Peyer's patch (tissue), 4 donors: ENCODE results near the gene STK31. TPM values are rescaled to one million over a fixed set of nuclear protein-coding genes. Genes with fewer than 3 reads are reported as not detected.
"Not testable (repeated sequence)": the region's sequence is repeated elsewhere in the genome, so short reads cannot be mapped to it uniquely, and the experiment has no call there.

ENCODE experiments used
- DNase-seq, 3 donors: peaks; one replicate each; pipeline ENCODE4 v3.0.0-alpha.2; 2017 to 2019
- H3K27ac ChIP-seq, 4 donors: fragments of 200-600 bp; sonication (generic); one replicate each; pipeline ENCODE4 v1.5.1; 2016 to 2019
- H3K27me3 ChIP-seq, 2 donors: fragments of 200-600 bp; sonication (generic); one replicate each; pipeline ENCODE4 v1.5.1; 2019
- H3K36me3 ChIP-seq, 3 donors: fragments of 200-600 bp; sonication (generic); one replicate each; pipeline ENCODE4 v1.5.1; 2016 to 2019
- H3K4me1 ChIP-seq, 4 donors: fragments of 200-600 bp; sonication (generic); one replicate each; pipeline ENCODE4 v1.5.1; 2016 to 2019
- H3K4me3 ChIP-seq, 4 donors: fragments of 200-600 bp; sonication (generic); 1 replicate in 3 of 4; 2 replicates in 1 of 4; pipeline ENCODE4 v1.5.1; 2016 to 2019; ENCODE audit warnings: mild to moderate bottlenecking in 1 of 4
- H3K9me3 ChIP-seq, 4 donors: fragments of 200-600 bp; sonication (generic); one replicate each; pipeline ENCODE4 v1.5.1; 2016 to 2019; ENCODE audit warnings: mild to moderate bottlenecking in 1 of 4
- CTCF ChIP-seq, 6 experiments: fragments of 450-650 bp in 4 of 6; fragments of 200-600 bp in 2 of 6; sonication (generic) in 1 of 6; IDR thresholded peaks; one replicate each; pipeline ENCODE4 v1.5.1; 2017 to 2019; ENCODE audit warnings: antibody characterized with exemption in 6 of 6, mild to moderate bottlenecking in 3 of 6, moderate library complexity in 1 of 6
- POLR2A ChIP-seq, 2 donors: fragments of 450-650 bp; IDR thresholded peaks; one replicate each; pipeline ENCODE4 v1.5.1; 2017; ENCODE audit warnings: antibody characterized with exemption in 2 of 2, mild to moderate bottlenecking in 2 of 2, moderate library complexity in 2 of 2
- total RNA-seq, 4 donors: library from RNA; depleted of rRNA; stranded (reverse); fragments of >200 nt; gene quantifications; one replicate each; pipeline ENCODE4 v1.1.0, GENCODE V29; 2016

STK31 gene
- total RNA-seq, 4 donors from 2014 or later: 1.7 to 9.1 (median 2.8) TPM; not detected in 1

- no peak overlapping the region for H3K27ac ChIP-seq
- no peak for DNase-seq
Measured at GRCh38 chr7:23802720-23803397, 92.8 kb downstream of the STK31 start.

DNA sequence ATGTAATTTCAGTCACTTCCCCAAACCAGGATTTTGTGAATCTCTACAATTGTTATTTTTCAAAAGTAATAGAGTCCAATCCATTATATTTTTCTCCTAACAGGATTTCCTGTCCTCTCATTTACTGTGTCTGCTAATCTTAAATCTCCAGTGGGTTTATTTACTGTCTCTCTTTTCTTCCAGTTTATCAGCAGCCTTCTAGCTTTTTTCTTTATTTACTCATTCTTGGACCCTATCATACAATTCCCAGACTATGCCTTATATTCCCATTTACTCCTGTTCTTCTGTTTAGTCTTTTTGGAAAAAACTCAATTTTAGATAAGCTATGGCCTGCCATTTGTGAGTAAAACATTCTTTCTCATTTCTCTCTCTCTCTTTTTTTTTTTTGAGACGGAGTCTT is 94.7 kb downstream of the STK31 start:
- H3K36me3 ChIP-seq: no peaks in the 10 kb centered on the region
- TF ChIP-seq POLR2A (IDR thresholded peaks at IDR 0.05): no peak
- no peaks in the 10 kb centered on the region for H3K27me3 ChIP-seq
- H3K4me1 ChIP-seq: no peaks in the 10 kb centered on the region
- DNase-seq: no peak
- no peaks in the 10 kb centered on the region for H3K9me3 ChIP-seq
- H3K4me3 ChIP-seq: no peak overlapping the region
- no peak overlapping the region for H3K27ac ChIP-seq

More at GRCh38 chr7:23802720-23803397, 92.8 kb downstream of the STK31 start:
- Histone ChIP-seq H3K4me1 (no peaks in the 10 kb centered on the region), H3K36me3 (no peaks in the 10 kb centered on the region), H3K4me3 (no peak overlapping the region), H3K9me3 (no peaks in the 10 kb centered on the region), H3K27me3 (no peaks in the 10 kb centered on the region)
- no peak for TF ChIP-seq CTCF (IDR thresholded peaks at IDR 0.05)
- TF ChIP-seq POLR2A (IDR thresholded peaks at IDR 0.05): no peak

- no peak overlapping the region for H3K4me3 ChIP-seq
- H3K27ac ChIP-seq: no peak overlapping the region
- no peak for DNase-seq
- no peaks in the 10 kb centered on the region for H3K9me3 ChIP-seq
- TF ChIP-seq CTCF (IDR thresholded peaks at IDR 0.05) (no peak), POLR2A (IDR thresholded peaks at IDR 0.05) (no peak)
- no peaks in the 10 kb centered on the region for H3K27me3 ChIP-seq
- H3K36me3 ChIP-seq: no peaks in the 10 kb centered on the region
- no peaks in the 10 kb centered on the region for H3K4me1 ChIP-seq
Measured at GRCh38 chr7:23808421-23808820, 98.4 kb downstream of the STK31 start.

- Histone ChIP-seq H3K4me1 (no peaks in the 10 kb centered on the region), H3K27ac (no peak overlapping the region), H3K9me3 (no peaks in the 10 kb centered on the region), H3K36me3 (no peaks in the 10 kb centered on the region), H3K4me3 (no peak overlapping the region), H3K27me3 (no peaks in the 10 kb centered on the region)
- TF ChIP-seq POLR2A (IDR thresholded peaks at IDR 0.05) (no peak), CTCF (IDR thresholded peaks at IDR 0.05) (no peak)
- DNase-seq: no peak
Measured at GRCh38 chr7:23810099-23810498, 100.1 kb downstream of the STK31 start.

DNA sequence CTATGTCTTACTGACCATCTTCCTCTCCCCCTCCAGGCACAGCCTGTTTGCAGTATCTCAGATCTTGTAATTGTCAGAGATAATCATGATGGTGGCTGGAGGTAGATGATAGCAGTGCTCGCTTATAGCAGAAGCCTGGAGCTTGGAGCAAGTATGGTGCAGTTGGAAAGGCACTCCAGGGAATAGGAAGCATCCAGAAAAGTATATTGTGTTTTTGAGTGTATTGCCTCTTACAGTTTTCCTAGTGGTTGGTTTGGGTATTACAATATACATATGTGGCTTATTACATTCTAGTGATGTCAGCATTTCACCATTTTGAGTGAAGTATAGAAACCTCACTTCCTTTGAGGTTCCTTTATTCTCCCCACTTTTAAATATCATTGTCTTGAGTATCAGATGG is 101.5 kb downstream of the STK31 start:
- H3K36me3 ChIP-seq: no peaks in the 10 kb centered on the region
- TF ChIP-seq POLR2A (IDR thresholded peaks at IDR 0.05): no peak
- TF ChIP-seq CTCF (IDR thresholded peaks at IDR 0.05): peak in 4 of 6 experiments; percentile 14 to 19 (median 16)
- no peak overlapping the region for H3K27ac ChIP-seq
- no peak for DNase-seq
- no peaks in the 10 kb centered on the region for H3K9me3 ChIP-seq
- no peaks in the 10 kb centered on the region for H3K4me1 ChIP-seq
- H3K27me3 ChIP-seq: no peaks in the 10 kb centered on the region
- H3K4me3 ChIP-seq: no peak overlapping the region

DNA sequence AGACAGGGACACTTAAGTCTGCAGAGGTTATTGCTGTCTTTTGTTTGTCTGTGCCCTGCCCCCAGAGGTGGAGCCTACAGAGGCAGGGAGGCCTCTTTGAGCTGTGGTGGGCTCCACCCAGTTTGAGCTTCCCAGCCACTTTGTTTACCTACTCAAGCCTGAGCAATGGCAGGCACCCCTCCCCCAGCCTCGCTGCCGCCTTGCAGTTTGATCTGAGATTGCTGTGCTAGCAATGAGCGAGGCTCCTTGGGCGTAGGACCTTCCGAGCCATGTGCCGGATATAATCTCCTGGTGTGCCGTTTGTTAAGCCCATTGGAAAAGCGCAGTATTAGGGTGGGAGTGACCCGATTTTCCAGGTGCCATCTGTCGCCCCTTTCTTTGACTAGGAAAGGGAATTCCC is 118.1 kb downstream of the STK31 start:
- not testable (repeated sequence) for H3K36me3 ChIP-seq, H3K4me1 ChIP-seq, H3K27ac ChIP-seq, H3K27me3 ChIP-seq, H3K9me3 ChIP-seq, H3K4me3 ChIP-seq, DNase-seq

DNA sequence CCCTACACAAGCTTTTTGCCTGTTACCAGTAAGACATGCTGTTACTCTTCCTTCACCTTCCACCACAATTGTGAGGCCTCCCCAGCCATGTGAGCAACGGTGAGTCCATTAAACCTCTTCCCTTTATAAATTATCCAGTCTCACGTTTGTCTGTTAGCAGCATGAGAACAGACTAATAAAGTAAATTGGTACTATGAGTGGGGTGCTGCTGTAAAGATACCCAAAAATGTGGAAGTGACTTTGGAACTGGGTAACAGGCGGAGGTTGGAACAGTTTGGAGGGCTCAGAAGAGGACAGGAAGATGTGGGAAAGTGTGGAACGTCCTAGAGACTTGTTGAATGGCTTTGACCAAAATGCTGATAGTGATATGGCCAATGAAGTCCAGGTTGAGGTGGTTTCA is 122.7 kb downstream of the STK31 start:
- not testable (repeated sequence) for H3K36me3 ChIP-seq, DNase-seq, H3K27me3 ChIP-seq, H3K4me1 ChIP-seq, H3K27ac ChIP-seq, H3K4me3 ChIP-seq
- peaks cover 0 to 15% (median 0%) of the 10 kb centered on the region in 4 donors for H3K9me3 ChIP-seq
